HEK293 (cell line): ENCODE data around the gene FOXS1.

Source experiments
- CTCF ChIA-PET: fragments of 350-600 bp; formaldehyde crosslinking; extraction: SDS; loops from one replicate; lab custom pipeline; 2021; ENCODE audit warnings: antibody characterized with exemption; lab: Yijun Ruan, JAX
- POLR2A ChIA-PET: fragments of 300-600 bp; formaldehyde crosslinking; extraction: SDS; loops from one replicate; lab custom pipeline; 2020; ENCODE audit warnings: antibody characterized with exemption, inconsistent platforms; lab: Yijun Ruan, JAX
- H3K27ac ChIP-seq: fragments of 200-500 bp; sonication (Bioruptor generic); 2 replicates; pipeline ENCODE4 v1.5.1; 2014; ENCODE audit warnings: low read depth, low read length, control low read depth, inconsistent platforms; ENCODE audit errors: extremely low read depth
- H3K36me3 ChIP-seq, 2 experiments: fragments of 200-500 bp in 1 of 2; sonication (Bioruptor generic) in 1 of 2; 1 replicate in 1 of 2; 2 replicates in 1 of 2; pipeline ENCODE4 v1.5.1; 2014 to 2017; ENCODE audit warnings: inconsistent platforms in 2 of 2, low read length in 2 of 2; ENCODE audit not compliant: control insufficient read depth in 2 of 2, insufficient read depth in 1 of 2
- H3K4me1 ChIP-seq: fragments of 200-500 bp; sonication (Bioruptor generic); 2 replicates; pipeline ENCODE4 v1.5.1; 2014; ENCODE audit warnings: mild to moderate bottlenecking, low read length, inconsistent platforms; ENCODE audit not compliant: control insufficient read depth, insufficient read depth
- H3K4me3 ChIP-seq: 2 replicates; pipeline ENCODE4 v1.5.1; 2011; ENCODE audit warnings: low read depth, mild to moderate bottlenecking, control low read depth, low read length, moderate library complexity
- H3K9me3 ChIP-seq: fragments of 200-500 bp; sonication (Bioruptor generic); 2 replicates; pipeline ENCODE4 v1.5.1; 2014; ENCODE audit warnings: low read depth, low read length, inconsistent platforms; ENCODE audit not compliant: control insufficient read depth, insufficient read depth
- HOXC10 ChIP-seq: sonication (generic); formaldehyde crosslinking; IDR thresholded peaks from 2 replicates; pipeline ENCODE4 v1.8.1; 2023; ENCODE audit warnings: mild to moderate bottlenecking, missing genetic modification reagents
- MYNN ChIP-seq: fragments of 450-650 bp; formaldehyde crosslinking; IDR thresholded peaks from 2 replicates; pipeline ENCODE4 v1.5.1; 2016; ENCODE audit warnings: missing biosample characterization, missing genetic modification characterization, borderline replicate concordance
- RBAK ChIP-seq: fragments of 450-650 bp; formaldehyde crosslinking; IDR thresholded peaks from 2 replicates; pipeline ENCODE4 v1.5.1; 2016; ENCODE audit warnings: missing biosample characterization, missing genetic modification characterization
- TCF7L2 ChIP-seq: IDR thresholded peaks from 2 replicates; pipeline ENCODE4 v1.6.1; 2011; ENCODE audit warnings: low read depth, mild to moderate bottlenecking, inconsistent platforms, low read length, moderate library complexity, borderline replicate concordance
- ZBTB1 ChIP-seq: fragments of 450-650 bp; formaldehyde crosslinking; IDR thresholded peaks from 2 replicates; pipeline ENCODE4 v1.5.1; 2016; ENCODE audit warnings: missing biosample characterization, missing genetic modification characterization
- ZEB2 ChIP-seq: fragments of 450-650 bp; formaldehyde crosslinking; IDR thresholded peaks from 2 replicates; pipeline ENCODE4 v1.5.1; 2016; ENCODE audit warnings: missing biosample characterization, missing genetic modification characterization
- ZFP37 ChIP-seq: fragments of 450-650 bp; formaldehyde crosslinking; IDR thresholded peaks from 2 replicates; pipeline ENCODE4 v1.5.1; 2016; ENCODE audit warnings: missing biosample characterization, missing genetic modification characterization
- ZNF121 ChIP-seq: fragments of 450-650 bp; formaldehyde crosslinking; IDR thresholded peaks from 2 replicates; pipeline ENCODE4 v1.5.1; 2016; ENCODE audit warnings: missing biosample characterization, missing genetic modification characterization
- ZNF174 ChIP-seq: fragments of 450-650 bp; formaldehyde crosslinking; IDR thresholded peaks from 2 replicates; pipeline ENCODE4 v1.5.0; 2017; ENCODE audit warnings: missing biosample characterization, mild to moderate bottlenecking, missing genetic modification characterization
- ZNF2 ChIP-seq: fragments of 450-650 bp; formaldehyde crosslinking; IDR thresholded peaks from 2 replicates; pipeline ENCODE4 v1.5.1; 2016; ENCODE audit warnings: missing biosample characterization, missing genetic modification characterization
- ZNF473 ChIP-seq: fragments of 450-650 bp; formaldehyde crosslinking; IDR thresholded peaks from 2 replicates; pipeline ENCODE4 v1.5.1; 2017; ENCODE audit warnings: missing biosample characterization, missing genetic modification characterization
- ZNF514 ChIP-seq: fragments of 450-650 bp; formaldehyde crosslinking; IDR thresholded peaks from 2 replicates; pipeline ENCODE4 v1.5.1; 2016; ENCODE audit warnings: missing biosample characterization, missing genetic modification characterization
- ZNF529 ChIP-seq: fragments of 450-650 bp; formaldehyde crosslinking; IDR thresholded peaks from 2 replicates; pipeline ENCODE4 v1.5.1; 2017; ENCODE audit warnings: missing genetic modification characterization, missing biosample characterization; ENCODE audit not compliant: insufficient replicate concordance
- ZNF571 ChIP-seq: fragments of 450-650 bp; formaldehyde crosslinking; IDR thresholded peaks from 2 replicates; pipeline ENCODE4 v1.5.0; 2017; ENCODE audit warnings: missing biosample characterization, missing genetic modification characterization
- ZNF658 ChIP-seq: fragments of 450-650 bp; formaldehyde crosslinking; IDR thresholded peaks from 2 replicates; pipeline ENCODE4; 2016; ENCODE audit warnings: missing biosample characterization, missing genetic modification characterization
- ZNF660 ChIP-seq: fragments of 450-650 bp; IDR thresholded peaks from 2 replicates; pipeline ENCODE4 v1.5.1; 2018; ENCODE audit warnings: missing biosample characterization, mild to moderate bottlenecking, missing genetic modification characterization
- ZNF664 ChIP-seq: fragments of 450-650 bp; formaldehyde crosslinking; IDR thresholded peaks from 2 replicates; pipeline ENCODE4 v1.5.1; 2016; ENCODE audit warnings: missing biosample characterization, missing genetic modification characterization
- ZNF670 ChIP-seq: fragments of 450-650 bp; formaldehyde crosslinking; IDR thresholded peaks from 2 replicates; pipeline ENCODE4 v1.5.1; 2016; ENCODE audit warnings: missing biosample characterization, missing genetic modification characterization, low read depth
- ZNF677 ChIP-seq: fragments of 450-650 bp; IDR thresholded peaks from 2 replicates; pipeline ENCODE4 v1.5.0; 2018; ENCODE audit warnings: missing biosample characterization, mild to moderate bottlenecking, missing genetic modification characterization, moderate library complexity
- ZNF76 ChIP-seq: fragments of 450-650 bp; formaldehyde crosslinking; IDR thresholded peaks from 2 replicates; pipeline ENCODE4; 2016; ENCODE audit warnings: low read depth, missing biosample characterization, missing genetic modification characterization, borderline replicate concordance
- ZNF768 ChIP-seq: fragments of 450-650 bp; formaldehyde crosslinking; IDR thresholded peaks from 2 replicates; pipeline ENCODE4 v1.5.1; 2018; ENCODE audit warnings: missing biosample characterization, mild to moderate bottlenecking, missing genetic modification characterization
- ZNF776 ChIP-seq: fragments of 450-650 bp; formaldehyde crosslinking; IDR thresholded peaks from 2 replicates; pipeline ENCODE4 v1.5.0; 2017; ENCODE audit warnings: missing biosample characterization, missing genetic modification characterization, borderline replicate concordance
- ZNF837 ChIP-seq: fragments of 450-650 bp; formaldehyde crosslinking; IDR thresholded peaks from 2 replicates; pipeline ENCODE4 v1.5.1; 2016; ENCODE audit warnings: missing biosample characterization, missing genetic modification characterization
- ZNF843 ChIP-seq: fragments of 450-650 bp; formaldehyde crosslinking; IDR thresholded peaks from 2 replicates; pipeline ENCODE4 v1.5.1; 2016; ENCODE audit warnings: missing biosample characterization, missing genetic modification characterization
- ZXDB ChIP-seq: fragments of 450-650 bp; formaldehyde crosslinking; IDR thresholded peaks from 2 replicates; pipeline ENCODE4 v1.5.1; 2016; ENCODE audit warnings: missing biosample characterization, missing genetic modification characterization
- TF ChIP-seq, protein P1 (sequence below): fragments of 450-650 bp; formaldehyde crosslinking; IDR thresholded peaks from 2 replicates; pipeline ENCODE4; 2016; ENCODE audit warnings: missing biosample characterization, missing genetic modification characterization
- TF ChIP-seq, protein P2 (sequence below): fragments of 450-650 bp; formaldehyde crosslinking; IDR thresholded peaks from 2 replicates; pipeline ENCODE4 v1.5.1; 2016; ENCODE audit warnings: missing biosample characterization, missing genetic modification characterization
- TF ChIP-seq, protein P3 (sequence below): fragments of 450-650 bp; IDR thresholded peaks from 2 replicates; pipeline ENCODE4 v1.5.1; 2018; ENCODE audit warnings: missing biosample characterization, mild to moderate bottlenecking, missing genetic modification characterization
- TF ChIP-seq, protein P4 (sequence below): IDR thresholded peaks from 2 replicates; pipeline ENCODE4 v1.6.1; 2011; ENCODE audit warnings: mild to moderate bottlenecking, low read depth, low read length, borderline replicate concordance
- TF ChIP-seq, protein P5 (sequence below): fragments of 450-650 bp; formaldehyde crosslinking; IDR thresholded peaks from 2 replicates; pipeline ENCODE4 v1.5.1; 2016; ENCODE audit warnings: missing biosample characterization, missing genetic modification characterization

FOXS1 gene

DNA sequence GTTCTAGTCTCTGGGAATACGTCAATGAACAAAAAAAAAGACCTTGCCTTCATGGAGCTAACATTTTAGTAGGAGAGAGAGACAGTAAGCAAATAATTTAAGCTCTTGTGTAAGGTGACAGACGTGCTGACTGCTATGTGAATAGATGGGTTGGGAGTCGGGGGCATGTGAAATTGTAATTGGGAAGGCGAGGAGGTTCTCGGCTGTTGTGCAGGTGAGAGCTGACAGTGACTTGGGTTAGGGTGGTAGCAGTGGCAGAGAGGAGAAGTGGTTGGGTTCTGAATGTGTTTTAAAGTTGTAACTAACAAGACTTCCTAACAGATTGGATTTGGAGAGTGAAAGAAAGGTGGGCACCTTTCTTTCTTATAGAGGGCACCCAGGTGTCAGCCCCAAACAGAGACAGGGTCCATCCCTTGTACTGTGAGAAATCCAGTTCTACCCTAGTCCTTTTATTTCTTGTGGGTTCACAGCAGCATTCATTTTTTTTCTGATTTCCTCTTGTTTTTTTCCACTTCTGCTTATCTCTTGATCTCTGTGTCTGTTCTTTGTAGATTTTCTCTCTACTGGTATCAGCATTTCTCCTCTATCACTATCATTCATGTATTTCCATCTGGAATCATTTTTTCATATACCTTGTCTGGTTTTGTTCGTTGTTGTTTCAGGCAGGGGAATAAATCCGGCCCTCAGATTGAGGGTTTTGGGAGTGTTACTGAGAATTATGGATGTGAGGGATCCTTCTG is 41.7 kb downstream of the FOXS1 start:
- Histone ChIP-seq H3K4me1 (no peaks in the 10 kb centered on the region), H3K27ac (no peak overlapping the region), H3K9me3 (no peaks in the 10 kb centered on the region), H3K4me3 (no peak overlapping the region), H3K36me3 (peaks cover 49 to 78% of the 10 kb centered on the region in 2 experiments)
- TF ChIP-seq MYNN (tag by site-specific recombination) (no peak), TCF7L2 (no peak), ZNF514 (tag by site-specific recombination) (no peak), ZNF658 (tag by site-specific recombination) (no peak), ZNF677 (tag by site-specific recombination) (no peak), HOXC10 (no peak), ZNF843 (tag by site-specific recombination) (no peak), ZNF670 (tag by site-specific recombination) (no peak), ZFP37 (no peak), ZNF664 (tag by site-specific recombination) (no peak), ZNF660 (tag by site-specific recombination) (no peak), ZNF76 (tag by site-specific recombination) (no peak), ZNF2 (no peak), ZNF571 (tag by site-specific recombination) (no peak), ZEB2 (tag by site-specific recombination) (no peak), ZXDB (tag by site-specific recombination) (no peak), ZBTB1 (tag by site-specific recombination) (no peak)
- TF ChIP-seq, protein P1, sequence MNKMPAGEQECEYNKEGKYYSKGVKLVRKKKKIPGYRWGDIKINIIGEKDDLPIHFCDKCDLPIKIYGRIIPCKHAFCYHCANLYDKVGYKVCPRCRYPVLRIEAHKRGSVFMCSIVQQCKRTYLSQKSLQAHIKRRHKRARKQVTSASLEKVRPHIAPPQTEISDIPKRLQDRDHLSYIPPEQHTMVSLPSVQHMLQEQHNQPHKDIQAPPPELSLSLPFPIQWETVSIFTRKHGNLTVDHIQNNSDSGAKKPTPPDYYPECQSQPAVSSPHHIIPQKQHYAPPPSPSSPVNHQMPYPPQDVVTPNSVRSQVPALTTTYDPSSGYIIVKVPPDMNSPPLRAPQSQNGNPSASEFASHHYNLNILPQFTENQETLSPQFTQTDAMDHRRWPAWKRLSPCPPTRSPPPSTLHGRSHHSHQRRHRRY = no peak
- TF ChIP-seq, protein P2, sequence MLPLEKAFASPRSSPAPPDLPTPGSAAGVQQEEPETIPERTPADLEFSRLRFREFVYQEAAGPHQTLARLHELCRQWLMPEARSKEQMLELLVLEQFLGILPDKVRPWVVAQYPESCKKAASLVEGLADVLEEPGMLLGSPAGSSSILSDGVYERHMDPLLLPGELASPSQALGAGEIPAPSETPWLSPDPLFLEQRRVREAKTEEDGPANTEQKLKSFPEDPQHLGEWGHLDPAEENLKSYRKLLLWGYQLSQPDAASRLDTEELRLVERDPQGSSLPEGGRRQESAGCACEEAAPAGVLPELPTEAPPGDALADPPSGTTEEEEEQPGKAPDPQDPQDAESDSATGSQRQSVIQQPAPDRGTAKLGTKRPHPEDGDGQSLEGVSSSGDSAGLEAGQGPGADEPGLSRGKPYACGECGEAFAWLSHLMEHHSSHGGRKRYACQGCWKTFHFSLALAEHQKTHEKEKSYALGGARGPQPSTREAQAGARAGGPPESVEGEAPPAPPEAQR = no peak
- ChIA-PET CTCF (interaction anchor here (0.7 kb wide), 1 partner anchor 191 kb away, joined by 3 read pairs; no protein-coding TSS in a partner anchor), POLR2A (no interaction called here)

DNA sequence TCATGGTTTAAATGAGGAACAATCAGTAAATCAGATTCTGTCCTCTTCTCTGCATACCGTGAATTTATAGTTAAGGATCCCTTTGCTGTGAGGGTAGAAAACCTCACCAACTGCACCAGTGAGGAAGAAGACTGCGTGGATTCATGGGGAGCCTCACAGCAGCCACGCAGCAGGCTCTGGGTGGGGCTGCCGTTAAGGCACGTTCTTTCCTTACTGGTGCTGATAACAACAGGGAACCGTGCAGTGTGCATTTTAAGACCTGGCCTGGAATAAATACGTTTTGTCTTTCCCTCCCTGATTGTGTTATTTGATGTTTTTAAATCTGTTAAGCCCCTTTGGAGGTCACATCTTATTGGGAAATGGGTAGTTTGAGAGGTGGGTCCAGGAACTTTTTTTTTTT is 43.9 kb downstream of the FOXS1 start:
- Histone ChIP-seq H3K9me3 (no peaks in the 10 kb centered on the region), H3K4me3 (no peak overlapping the region), H3K36me3 (peaks cover 68 to 87% of the 10 kb centered on the region in 2 experiments), H3K27ac (no peak overlapping the region), H3K4me1 (no peaks in the 10 kb centered on the region)
- ChIA-PET CTCF (no interaction called here), POLR2A (no interaction called here)
- no peak for TF ChIP-seq ZNF776 (tag by site-specific recombination)
- TF ChIP-seq, protein P3, sequence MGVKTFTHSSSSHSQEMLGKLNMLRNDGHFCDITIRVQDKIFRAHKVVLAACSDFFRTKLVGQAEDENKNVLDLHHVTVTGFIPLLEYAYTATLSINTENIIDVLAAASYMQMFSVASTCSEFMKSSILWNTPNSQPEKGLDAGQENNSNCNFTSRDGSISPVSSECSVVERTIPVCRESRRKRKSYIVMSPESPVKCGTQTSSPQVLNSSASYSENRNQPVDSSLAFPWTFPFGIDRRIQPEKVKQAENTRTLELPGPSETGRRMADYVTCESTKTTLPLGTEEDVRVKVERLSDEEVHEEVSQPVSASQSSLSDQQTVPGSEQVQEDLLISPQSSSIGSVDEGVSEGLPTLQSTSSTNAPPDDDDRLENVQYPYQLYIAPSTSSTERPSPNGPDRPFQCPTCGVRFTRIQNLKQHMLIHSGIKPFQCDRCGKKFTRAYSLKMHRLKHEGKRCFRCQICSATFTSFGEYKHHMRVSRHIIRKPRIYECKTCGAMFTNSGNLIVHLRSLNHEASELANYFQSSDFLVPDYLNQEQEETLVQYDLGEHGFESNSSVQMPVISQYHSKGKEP = no peak
- TF ChIP-seq ZNF529 (tag by site-specific recombination) = no peak
- TF ChIP-seq ZNF174 (tag by site-specific recombination) = no peak
- TF ChIP-seq ZNF473 (tag by site-specific recombination) = no peak
- TF ChIP-seq ZNF768 (tag by site-specific recombination) = no peak
- TF ChIP-seq RBAK = no peak
- no peak for TF ChIP-seq ZNF121
- TF ChIP-seq, protein P4, sequence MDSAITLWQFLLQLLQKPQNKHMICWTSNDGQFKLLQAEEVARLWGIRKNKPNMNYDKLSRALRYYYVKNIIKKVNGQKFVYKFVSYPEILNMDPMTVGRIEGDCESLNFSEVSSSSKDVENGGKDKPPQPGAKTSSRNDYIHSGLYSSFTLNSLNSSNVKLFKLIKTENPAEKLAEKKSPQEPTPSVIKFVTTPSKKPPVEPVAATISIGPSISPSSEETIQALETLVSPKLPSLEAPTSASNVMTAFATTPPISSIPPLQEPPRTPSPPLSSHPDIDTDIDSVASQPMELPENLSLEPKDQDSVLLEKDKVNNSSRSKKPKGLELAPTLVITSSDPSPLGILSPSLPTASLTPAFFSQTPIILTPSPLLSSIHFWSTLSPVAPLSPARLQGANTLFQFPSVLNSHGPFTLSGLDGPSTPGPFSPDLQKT = no peak
- TF ChIP-seq, protein P5, sequence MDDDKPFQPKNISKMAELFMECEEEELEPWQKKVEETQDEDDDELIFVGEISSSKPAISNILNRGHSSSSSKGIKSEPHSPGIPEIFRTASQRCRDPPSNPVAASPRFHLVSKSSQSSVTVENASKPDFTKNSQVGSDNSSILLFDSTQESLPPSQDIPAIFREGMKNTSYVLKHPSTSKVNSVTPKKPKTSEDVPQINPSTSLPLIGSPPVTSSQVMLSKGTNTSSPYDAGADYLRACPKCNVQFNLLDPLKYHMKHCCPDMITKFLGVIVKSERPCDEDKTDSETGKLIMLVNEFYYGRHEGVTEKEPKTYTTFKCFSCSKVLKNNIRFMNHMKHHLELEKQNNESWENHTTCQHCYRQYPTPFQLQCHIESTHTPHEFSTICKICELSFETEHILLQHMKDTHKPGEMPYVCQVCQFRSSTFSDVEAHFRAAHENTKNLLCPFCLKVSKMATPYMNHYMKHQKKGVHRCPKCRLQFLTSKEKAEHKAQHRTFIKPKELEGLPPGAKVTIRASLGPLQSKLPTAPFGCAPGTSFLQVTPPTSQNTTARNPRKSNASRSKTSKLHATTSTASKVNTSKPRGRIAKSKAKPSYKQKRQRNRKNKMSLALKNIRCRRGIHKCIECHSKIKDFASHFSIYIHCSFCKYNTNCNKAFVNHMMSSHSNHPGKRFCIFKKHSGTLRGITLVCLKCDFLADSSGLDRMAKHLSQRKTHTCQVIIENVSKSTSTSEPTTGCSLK (tag by site-specific recombination) = no peak
- TF ChIP-seq ZNF76 (tag by site-specific recombination) = no peak
- TF ChIP-seq ZNF837 = no peak
